RWPE2 (cell line): Measurements from ENCODE around the gene MCHR1.

Experiments
- ATAC-seq: fragments of 200-7000 bp; cut with Tn5 transposase; 3 replicates; pipeline ENCODE4 v1.9.1; 2021; ENCODE audit warnings: low read depth
- DNase-seq: peaks from one replicate; pipeline ENCODE4 v3.0.0-alpha.2; 2020; ENCODE audit warnings: low spot score
- H3K27ac ChIP-seq: fragments of 450-650 bp; 2 replicates; pipeline ENCODE4 v1.5.1; 2017; ENCODE audit warnings: mild to moderate bottlenecking; ENCODE audit not compliant: poor library complexity, severe bottlenecking
- H3K27me3 ChIP-seq: fragments of 250-450 bp; sonication (Bioruptor Pico); 2 replicates; pipeline ENCODE4 v1.5.1; 2021; ENCODE audit warnings: mild to moderate bottlenecking, moderate library complexity; ENCODE audit not compliant: insufficient read depth, poor library complexity, severe bottlenecking
- H3K36me3 ChIP-seq: fragments of 250-450 bp; sonication (Bioruptor Pico); 2 replicates; pipeline ENCODE4 v1.5.1; 2020; ENCODE audit warnings: low read depth, mild to moderate bottlenecking, moderate library complexity
- H3K4me1 ChIP-seq: fragments of 250-450 bp; sonication (Bioruptor Pico); 2 replicates; pipeline ENCODE4 v1.5.1; 2021; ENCODE audit warnings: mild to moderate bottlenecking, moderate library complexity; ENCODE audit not compliant: insufficient read depth, poor library complexity, severe bottlenecking
- H3K4me3 ChIP-seq: fragments of 250-450 bp; sonication (Bioruptor Pico); 2 replicates; pipeline ENCODE4 v1.5.1; 2021; ENCODE audit warnings: mild to moderate bottlenecking, moderate library complexity; ENCODE audit not compliant: severe bottlenecking
- H3K9me3 ChIP-seq: fragments of 250-450 bp; sonication (Bioruptor Pico); 2 replicates; pipeline ENCODE4 v1.5.1; 2021; ENCODE audit warnings: mild to moderate bottlenecking, moderate library complexity; ENCODE audit not compliant: severe bottlenecking
- TF ChIP-seq, protein P1 (sequence below): fragments of 450-650 bp; IDR thresholded peaks from one replicate; pipeline ENCODE4 v1.5.1; 2017; ENCODE audit warnings: mild to moderate bottlenecking, moderate library complexity; ENCODE audit not compliant: poor library complexity, severe bottlenecking

MCHR1 gene

DNA sequence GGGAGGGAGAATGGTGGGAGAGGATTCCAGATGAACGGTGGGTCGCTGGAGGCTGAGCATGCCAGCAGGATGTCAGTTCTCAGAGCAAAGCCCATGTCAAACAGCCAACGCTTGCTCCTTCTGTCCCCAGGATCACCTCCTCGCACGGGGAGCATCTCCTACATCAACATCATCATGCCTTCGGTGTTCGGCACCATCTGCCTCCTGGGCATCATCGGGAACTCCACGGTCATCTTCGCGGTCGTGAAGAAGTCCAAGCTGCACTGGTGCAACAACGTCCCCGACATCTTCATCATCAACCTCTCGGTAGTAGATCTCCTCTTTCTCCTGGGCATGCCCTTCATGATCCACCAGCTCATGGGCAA is 1.5 kb downstream of the MCHR1 start:
- no peak overlapping the region for H3K4me3 ChIP-seq

DNA sequence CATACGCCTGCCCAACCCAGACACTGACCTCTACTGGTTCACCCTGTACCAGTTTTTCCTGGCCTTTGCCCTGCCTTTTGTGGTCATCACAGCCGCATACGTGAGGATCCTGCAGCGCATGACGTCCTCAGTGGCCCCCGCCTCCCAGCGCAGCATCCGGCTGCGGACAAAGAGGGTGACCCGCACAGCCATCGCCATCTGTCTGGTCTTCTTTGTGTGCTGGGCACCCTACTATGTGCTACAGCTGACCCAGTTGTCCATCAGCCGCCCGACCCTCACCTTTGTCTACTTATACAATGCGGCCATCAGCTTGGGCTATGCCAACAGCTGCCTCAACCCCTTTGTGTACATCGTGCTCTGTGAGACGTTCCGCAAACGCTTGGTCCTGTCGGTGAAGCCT is 2.2 kb downstream of the MCHR1 start:
- Histone ChIP-seq H3K27ac (no peak overlapping the region), H3K4me1 (peaks cover 5% of the 10 kb centered on the region), H3K36me3 (no peaks in the 10 kb centered on the region), H3K9me3 (no peaks in the 10 kb centered on the region), H3K4me3 (no peak overlapping the region), H3K27me3 (no peaks in the 10 kb centered on the region)
- DNase-seq (no peak), ATAC-seq (no peak)
- TF ChIP-seq, protein P1, sequence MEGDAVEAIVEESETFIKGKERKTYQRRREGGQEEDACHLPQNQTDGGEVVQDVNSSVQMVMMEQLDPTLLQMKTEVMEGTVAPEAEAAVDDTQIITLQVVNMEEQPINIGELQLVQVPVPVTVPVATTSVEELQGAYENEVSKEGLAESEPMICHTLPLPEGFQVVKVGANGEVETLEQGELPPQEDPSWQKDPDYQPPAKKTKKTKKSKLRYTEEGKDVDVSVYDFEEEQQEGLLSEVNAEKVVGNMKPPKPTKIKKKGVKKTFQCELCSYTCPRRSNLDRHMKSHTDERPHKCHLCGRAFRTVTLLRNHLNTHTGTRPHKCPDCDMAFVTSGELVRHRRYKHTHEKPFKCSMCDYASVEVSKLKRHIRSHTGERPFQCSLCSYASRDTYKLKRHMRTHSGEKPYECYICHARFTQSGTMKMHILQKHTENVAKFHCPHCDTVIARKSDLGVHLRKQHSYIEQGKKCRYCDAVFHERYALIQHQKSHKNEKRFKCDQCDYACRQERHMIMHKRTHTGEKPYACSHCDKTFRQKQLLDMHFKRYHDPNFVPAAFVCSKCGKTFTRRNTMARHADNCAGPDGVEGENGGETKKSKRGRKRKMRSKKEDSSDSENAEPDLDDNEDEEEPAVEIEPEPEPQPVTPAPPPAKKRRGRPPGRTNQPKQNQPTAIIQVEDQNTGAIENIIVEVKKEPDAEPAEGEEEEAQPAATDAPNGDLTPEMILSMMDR, result no peak

More for the DNA sequence above, 1.5 kb downstream of the MCHR1 start:
- no peak overlapping the region for H3K27ac ChIP-seq
- H3K27me3 ChIP-seq, result no peaks in the 10 kb centered on the region
- H3K9me3 ChIP-seq, result no peaks in the 10 kb centered on the region
- peaks cover 5% of the 10 kb centered on the region for H3K4me1 ChIP-seq
- TF ChIP-seq, protein P1, result no peak
- ATAC-seq (no peak), DNase-seq (no peak)
- no peaks in the 10 kb centered on the region for H3K36me3 ChIP-seq

DNA sequence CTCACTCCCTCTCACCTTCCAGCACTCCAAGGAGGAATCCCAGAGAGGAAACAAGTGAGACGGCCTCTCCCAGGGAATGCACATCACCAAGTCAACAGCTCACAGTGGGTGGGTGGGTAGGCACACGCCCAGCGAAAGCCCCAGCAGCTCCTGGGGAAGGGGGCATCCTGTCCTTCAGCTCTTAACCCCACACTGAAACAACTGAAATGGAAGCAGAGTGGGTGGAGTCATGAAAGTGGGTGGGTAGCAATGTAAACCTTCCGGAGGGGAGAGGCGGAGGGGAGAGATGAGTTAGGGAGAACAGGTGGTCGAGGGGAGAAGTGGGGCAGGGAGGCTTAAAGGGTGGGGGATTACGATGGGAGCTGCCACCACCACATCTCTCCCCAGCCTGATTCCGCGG is 5.4 kb downstream of the MCHR1 start:
- DNase-seq (no peak), ATAC-seq (no peak)
- TF ChIP-seq, protein P1, result no peak
- Histone ChIP-seq H3K4me3 (no peak overlapping the region), H3K27ac (no peak overlapping the region), H3K36me3 (no peaks in the 10 kb centered on the region), H3K4me1 (peaks cover 5% of the 10 kb centered on the region), H3K9me3 (no peaks in the 10 kb centered on the region), H3K27me3 (no peaks in the 10 kb centered on the region)

DNA sequence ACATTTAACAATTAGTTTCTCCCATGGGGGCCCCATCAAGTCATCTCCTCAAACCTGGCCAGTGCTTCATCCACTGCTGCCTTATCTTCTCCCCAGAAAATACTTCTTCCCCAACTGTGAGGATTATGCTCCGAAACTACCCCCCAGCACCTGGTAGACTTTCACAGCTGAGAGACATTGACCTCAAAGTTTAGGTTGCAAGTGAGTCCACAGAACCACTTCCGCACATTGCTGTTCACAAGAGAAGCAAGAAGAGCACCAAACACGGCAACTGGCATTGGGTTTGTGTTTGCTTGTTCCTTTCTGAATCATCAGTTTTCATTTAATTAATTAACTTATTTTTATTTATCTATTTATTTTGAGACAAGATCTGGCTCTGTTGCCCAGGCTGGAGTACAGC is 6.1 kb downstream of the MCHR1 start:
- no peak overlapping the region for H3K27ac ChIP-seq
- no peaks in the 10 kb centered on the region for H3K36me3 ChIP-seq
- H3K27me3 ChIP-seq, result no peaks in the 10 kb centered on the region
- no peaks in the 10 kb centered on the region for H3K9me3 ChIP-seq
- no peak for DNase-seq
- peaks cover 5% of the 10 kb centered on the region for H3K4me1 ChIP-seq
- no peak for ATAC-seq
- H3K4me3 ChIP-seq, result no peak overlapping the region
- TF ChIP-seq, protein P1, result no peak

DNA sequence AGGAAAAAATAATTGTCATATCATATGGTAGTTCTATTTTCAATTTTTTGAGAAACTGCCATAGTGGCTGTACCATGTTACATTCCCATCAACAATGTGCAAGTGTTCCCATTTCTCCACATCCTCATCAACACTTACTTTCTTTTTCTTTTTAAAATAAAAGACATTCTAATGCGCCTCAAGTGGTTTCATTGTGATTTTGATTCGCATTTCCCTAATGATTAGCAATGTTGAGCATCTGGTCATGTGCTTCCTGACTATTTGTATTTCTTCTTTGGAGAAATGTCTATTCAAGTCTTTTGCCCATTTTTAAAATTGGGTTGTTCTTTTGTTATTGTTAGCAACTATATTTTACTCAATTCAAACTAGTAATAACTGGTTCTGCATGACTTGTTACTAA is 8.4 kb downstream of the MCHR1 start:
- Histone ChIP-seq H3K9me3 (no peaks in the 10 kb centered on the region), H3K27ac (no peak overlapping the region), H3K4me3 (no peak overlapping the region), H3K4me1 (peaks cover 1% of the 10 kb centered on the region), H3K27me3 (no peaks in the 10 kb centered on the region), H3K36me3 (no peaks in the 10 kb centered on the region)
- TF ChIP-seq, protein P1, result no peak
- DNase-seq (no peak), ATAC-seq (no peak)
